Bronchial epithelial cell (primary cell): ENCODE results near the gene HOXB7. TPM values are rescaled to one million over a fixed set of nuclear protein-coding genes. Genes with fewer than 3 reads are reported as not detected.

Source experiments
- DNase-seq: peaks from one replicate; pipeline ENCODE4 v3.0.0-alpha.2; 2010; ENCODE audit warnings: low read depth
- FAIRE-seq: peaks from 2 replicates; lab custom pipeline; 2011; peaks lifted over from hg19 to GRCh38; lab: Jason Lieb, UNC
- H3K27me3 ChIP-seq: 2 replicates; pipeline ENCODE4 v1.5.1; 2011; ENCODE audit warnings: low read length; ENCODE audit not compliant: control insufficient read depth, insufficient read depth
- H3K36me3 ChIP-seq: 2 replicates; pipeline ENCODE4 v1.5.1; 2011; ENCODE audit warnings: low read length; ENCODE audit not compliant: control insufficient read depth, insufficient read depth
- H3K4me3 ChIP-seq: 2 replicates; pipeline ENCODE4 v1.5.1; 2011; ENCODE audit warnings: mild to moderate bottlenecking, low read depth, low read length, control low read depth
- total RNA-seq: library from RNA; depleted of rRNA; stranded (reverse); fragments of >200 nt; gene quantifications from 2 replicates; pipeline ENCODE4 v1.2.1, GENCODE V29; 2014
- TF ChIP-seq, protein P1 (sequence below): IDR thresholded peaks from 2 replicates; pipeline ENCODE4 v1.5.1; 2011; ENCODE audit warnings: mild to moderate bottlenecking, moderate library complexity, low read length, control low read depth, inconsistent platforms; ENCODE audit not compliant: insufficient read depth, severe bottlenecking

The HOXB7 gene
- total RNA-seq, 1 donor from 2014 or later = not detected

GRCh38 chr17:48582750-48583069 is 28.1 kb downstream of the HOXB7 start:
- FAIRE-seq (no peak), DNase-seq (no peak)
- Histone ChIP-seq H3K4me3 (no peak overlapping the region), H3K27me3 (peaks cover 83% of the 10 kb centered on the region), H3K36me3 (no peaks in the 10 kb centered on the region)
- TF ChIP-seq, protein P1, sequence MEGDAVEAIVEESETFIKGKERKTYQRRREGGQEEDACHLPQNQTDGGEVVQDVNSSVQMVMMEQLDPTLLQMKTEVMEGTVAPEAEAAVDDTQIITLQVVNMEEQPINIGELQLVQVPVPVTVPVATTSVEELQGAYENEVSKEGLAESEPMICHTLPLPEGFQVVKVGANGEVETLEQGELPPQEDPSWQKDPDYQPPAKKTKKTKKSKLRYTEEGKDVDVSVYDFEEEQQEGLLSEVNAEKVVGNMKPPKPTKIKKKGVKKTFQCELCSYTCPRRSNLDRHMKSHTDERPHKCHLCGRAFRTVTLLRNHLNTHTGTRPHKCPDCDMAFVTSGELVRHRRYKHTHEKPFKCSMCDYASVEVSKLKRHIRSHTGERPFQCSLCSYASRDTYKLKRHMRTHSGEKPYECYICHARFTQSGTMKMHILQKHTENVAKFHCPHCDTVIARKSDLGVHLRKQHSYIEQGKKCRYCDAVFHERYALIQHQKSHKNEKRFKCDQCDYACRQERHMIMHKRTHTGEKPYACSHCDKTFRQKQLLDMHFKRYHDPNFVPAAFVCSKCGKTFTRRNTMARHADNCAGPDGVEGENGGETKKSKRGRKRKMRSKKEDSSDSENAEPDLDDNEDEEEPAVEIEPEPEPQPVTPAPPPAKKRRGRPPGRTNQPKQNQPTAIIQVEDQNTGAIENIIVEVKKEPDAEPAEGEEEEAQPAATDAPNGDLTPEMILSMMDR = no peak

GRCh38 chr17:48579760-48580554 is 30.9 kb downstream of the HOXB7 start:
- H3K27me3 ChIP-seq = peaks cover 84% of the 10 kb centered on the region
- H3K36me3 ChIP-seq = no peaks in the 10 kb centered on the region
- H3K4me3 ChIP-seq = no peak overlapping the region
- DNase-seq (peak; percentile 2), FAIRE-seq (no peak)
- TF ChIP-seq, protein P1 = no peak

GRCh38 chr17:48579471-48579759 is 31.4 kb downstream of the HOXB7 start:
- no peak overlapping the region for H3K4me3 ChIP-seq
- H3K36me3 ChIP-seq = no peaks in the 10 kb centered on the region
- TF ChIP-seq, protein P1 = no peak
- H3K27me3 ChIP-seq = peaks cover 84% of the 10 kb centered on the region
- peak; percentile 2 for DNase-seq
- FAIRE-seq = no peak

DNA sequence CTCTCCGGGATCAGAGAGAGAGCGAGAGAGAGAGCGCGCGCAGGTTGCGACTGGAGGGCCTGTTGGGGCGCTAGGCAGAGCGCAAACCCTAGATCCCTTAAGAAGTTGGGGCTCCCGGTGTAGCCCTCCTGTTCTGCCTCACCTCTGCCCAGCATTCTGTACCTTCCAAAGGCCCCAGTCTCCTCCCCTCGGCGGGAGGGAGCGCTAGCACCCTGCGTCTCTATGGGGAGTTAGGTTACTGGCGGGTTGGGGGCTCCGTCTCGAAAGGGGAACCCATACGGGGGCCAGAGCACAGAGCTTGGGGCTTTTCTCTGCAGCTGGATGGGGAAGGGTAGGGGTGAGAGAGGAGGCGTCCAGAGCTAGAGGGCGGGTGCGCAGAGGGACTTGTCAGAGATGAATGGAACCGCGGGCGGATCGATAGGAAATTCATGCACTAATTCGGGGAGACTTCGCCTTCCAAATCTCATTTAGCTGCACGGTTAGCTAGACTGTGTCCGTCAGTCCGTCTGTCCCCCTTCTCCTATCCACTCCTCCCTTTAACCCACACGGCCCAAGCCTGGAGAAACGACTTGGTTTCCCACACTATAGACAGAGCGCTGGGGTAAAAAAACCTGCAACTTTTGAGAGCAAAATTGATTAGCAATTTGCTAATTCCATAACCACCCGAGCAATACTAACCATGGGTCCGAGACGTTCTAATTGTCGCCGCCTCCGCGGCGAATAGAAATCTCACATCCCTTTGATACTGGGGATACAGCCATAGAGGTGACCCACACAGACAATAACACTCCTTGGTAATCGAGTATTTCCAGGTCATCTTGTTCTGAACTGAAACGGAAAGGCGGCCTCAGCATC is 32.0 kb downstream of the HOXB7 start:
- H3K27me3 ChIP-seq = peaks cover 86% of the 10 kb centered on the region
- no peak overlapping the region for H3K4me3 ChIP-seq
- H3K36me3 ChIP-seq = no peaks in the 10 kb centered on the region
- TF ChIP-seq, protein P1 = no peak
- no peak for DNase-seq
- peak; percentile 23 for FAIRE-seq

DNA sequence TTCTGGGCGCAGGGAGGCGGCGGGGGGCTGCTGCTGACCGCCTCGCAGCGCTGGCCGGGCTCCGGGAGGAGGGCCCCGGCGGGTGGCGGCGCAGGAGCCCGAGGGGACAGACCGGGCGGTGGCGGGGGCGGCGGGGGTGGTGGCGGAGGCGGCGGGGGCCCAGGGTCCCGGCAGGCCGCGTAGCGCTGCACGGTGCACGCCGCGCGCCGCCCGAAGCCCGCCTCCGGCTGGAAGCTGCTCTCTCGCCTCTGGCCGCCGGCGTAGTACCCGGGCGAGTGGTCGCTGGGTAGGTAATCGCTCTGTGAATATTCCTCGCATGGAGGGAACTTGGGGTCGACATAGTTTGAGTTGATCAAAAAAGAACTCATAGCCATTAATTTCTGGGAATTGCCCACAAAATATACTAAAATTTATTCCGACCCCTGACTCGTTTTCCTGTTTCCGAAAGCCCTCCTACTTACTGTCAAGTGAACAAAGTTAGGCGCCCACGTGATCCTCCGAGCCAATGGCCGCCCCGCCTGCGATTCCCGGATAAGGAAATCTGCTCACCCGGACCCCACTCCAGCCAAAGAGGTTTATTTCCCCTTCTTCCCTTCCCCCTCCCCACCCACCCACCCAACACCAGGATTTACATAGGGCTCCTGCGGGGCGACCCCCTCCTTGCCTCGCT is 32.7 kb downstream of the HOXB7 start, which contains the start of gene HOXB4:
Gene HOXB4, minus strand, starts transcription at position 405 of the 670 bp plus-strand sequence. Its CDS starts 31 bp downstream, at position 374.
- Histone ChIP-seq H3K27me3 (peaks cover 85% of the 10 kb centered on the region), H3K4me3 (no peak within 1 kb of the TSS), H3K36me3 (no peaks in the 10 kb centered on the region)
- FAIRE-seq = no peak
- no peak for DNase-seq
- TF ChIP-seq, protein P1 = no peak
